GM19099 (cell line): ENCODE results near the gene FGFRL1.

Experiments used
- POLR2A ChIP-seq: IDR thresholded peaks from 3 replicates; pipeline ENCODE4 v1.6.1; 2011; ENCODE audit warnings: low read depth; ENCODE audit not compliant: insufficient read length; ENCODE audit errors: extremely low read depth

Gene FGFRL1

DNA sequence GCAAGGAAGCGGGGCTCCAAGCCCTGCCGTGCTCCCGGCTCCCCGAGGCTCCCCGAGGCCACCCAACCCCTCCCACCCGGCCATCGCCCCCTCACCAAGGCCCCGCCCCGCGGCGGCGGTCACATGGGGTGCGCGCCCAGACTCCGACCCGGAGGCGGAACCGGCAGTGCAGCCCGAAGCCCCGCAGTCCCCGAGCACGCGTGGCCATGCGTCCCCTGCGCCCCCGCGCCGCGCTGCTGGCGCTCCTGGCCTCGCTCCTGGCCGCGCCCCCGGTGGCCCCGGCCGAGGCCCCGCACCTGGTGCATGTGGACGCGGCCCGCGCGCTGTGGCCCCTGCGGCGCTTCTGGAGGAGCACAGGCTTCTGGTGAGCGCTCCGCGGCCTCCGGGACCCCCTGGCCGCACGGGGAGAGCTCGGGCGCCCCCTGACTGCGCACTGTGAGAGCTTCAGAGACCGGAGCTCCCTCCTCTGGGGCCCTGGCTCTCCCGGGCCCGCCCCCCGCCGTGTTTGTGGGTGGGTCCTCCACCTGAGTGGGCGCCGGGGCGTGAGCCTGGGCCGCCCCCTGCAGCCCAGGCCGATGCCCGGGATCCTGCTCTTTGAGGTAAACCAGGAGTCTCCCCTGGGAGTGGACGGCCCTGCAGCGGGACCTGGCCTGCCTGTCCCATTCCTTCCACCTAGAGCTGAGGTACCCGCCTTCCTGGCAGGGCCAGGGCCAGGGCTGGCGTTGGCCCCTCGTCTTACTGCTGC, 24.4 kb upstream of the FGFRL1 start, which contains the start of gene IDUA:
IDUA (plus strand) TSS at position 166 of the 745 bp plus-strand sequence; CDS start at position 207, 41 bp downstream.
- TF ChIP-seq POLR2A: peak; percentile 58

DNA sequence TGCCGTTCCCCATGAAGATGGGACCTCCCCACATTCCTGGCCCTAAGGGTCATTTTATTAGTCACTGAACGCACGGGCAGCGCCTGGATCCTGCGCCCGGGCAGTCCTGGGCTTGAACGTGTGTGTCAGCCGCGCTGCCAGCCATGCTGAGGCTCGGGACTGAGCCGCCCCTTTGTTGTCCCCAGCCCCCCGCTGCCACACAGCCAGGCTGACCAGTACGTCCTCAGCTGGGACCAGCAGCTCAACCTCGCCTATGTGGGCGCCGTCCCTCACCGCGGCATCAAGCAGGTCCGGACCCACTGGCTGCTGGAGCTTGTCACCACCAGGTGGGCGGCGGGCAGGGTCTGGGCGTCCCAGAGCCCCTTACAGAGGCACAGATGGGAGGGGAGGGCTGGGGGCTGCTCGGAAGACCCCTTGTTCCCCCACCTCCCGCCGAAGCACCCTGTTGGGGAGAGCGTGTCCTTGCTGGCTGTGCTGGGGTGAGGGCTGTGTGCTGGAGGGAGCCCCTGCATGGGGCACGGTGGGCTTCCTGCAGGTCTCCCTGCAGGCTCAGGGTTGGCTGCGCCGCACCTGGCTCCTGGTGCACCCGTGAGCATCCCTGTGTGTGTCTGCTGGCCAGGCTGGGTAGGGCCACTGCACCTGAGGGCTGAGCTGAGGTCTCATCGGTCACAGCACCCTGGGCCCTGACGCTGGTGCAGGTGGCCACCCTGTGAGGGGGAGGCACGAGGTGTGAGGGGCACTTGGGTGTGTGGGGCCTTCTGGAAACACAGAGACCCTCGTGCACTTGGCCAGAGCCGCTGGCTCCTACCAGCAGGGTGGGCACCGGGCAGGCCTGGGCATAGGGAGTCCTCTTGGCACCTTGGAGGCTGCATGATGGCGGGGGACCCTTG, 23.6 kb upstream of the FGFRL1 start:
- no peak for TF ChIP-seq POLR2A

DNA sequence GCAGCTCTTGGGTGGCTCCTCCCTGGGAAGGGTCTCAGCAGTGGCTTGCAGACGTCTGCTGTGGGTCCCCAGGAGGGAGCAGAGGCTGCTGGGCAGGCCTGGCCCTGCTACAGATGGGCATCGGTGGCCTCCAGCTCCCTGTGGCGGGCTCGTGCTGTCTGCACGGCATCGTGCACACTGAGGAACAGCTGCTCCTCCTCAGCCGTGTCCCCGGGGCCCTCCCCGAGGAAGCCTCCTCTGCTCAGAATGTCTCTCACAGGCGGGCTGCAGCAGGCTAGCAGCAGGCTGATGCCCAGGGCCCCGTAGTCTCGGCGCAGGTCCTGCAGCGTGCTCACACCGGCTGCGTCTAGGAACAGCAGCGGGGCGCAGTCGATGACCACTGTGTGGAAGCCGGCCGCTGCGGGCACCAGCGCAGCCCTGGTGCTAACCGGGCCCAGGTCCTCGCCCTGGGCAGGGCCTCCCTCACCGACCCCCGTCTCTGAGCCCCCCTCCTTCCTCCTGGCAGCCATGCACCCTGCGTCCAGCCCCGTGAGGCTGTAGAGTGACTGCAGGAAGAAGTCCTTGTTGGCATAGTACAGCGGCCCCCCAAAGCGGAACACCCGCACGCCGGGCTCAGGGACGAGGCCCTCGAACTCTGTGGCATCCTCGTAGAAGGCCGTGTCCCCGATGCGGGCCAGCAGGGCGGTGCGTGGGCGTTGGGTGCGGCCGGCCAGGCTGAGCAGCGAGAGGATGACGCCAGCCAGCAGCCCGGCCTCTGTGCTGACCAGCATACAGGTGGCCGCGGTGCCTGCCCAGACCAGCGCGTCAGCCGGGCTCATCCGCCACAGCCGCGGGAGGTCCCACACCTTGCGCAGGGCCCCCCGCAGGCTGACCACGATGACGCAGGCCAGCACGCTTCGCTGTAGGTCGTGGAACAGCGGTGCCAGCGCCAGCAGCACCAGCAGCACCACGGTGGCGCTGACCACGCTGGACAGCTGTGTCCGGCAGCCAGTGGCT, 22.4 kb upstream of the FGFRL1 start:
- no peak for TF ChIP-seq POLR2A

- TF ChIP-seq POLR2A: no peak
Measured at GRCh38 chr4:989722-990471, 21.5 kb upstream of the FGFRL1 start.

- no peak for TF ChIP-seq POLR2A
Measured at GRCh38 chr4:990746-991367, 20.6 kb upstream of the FGFRL1 start.

DNA sequence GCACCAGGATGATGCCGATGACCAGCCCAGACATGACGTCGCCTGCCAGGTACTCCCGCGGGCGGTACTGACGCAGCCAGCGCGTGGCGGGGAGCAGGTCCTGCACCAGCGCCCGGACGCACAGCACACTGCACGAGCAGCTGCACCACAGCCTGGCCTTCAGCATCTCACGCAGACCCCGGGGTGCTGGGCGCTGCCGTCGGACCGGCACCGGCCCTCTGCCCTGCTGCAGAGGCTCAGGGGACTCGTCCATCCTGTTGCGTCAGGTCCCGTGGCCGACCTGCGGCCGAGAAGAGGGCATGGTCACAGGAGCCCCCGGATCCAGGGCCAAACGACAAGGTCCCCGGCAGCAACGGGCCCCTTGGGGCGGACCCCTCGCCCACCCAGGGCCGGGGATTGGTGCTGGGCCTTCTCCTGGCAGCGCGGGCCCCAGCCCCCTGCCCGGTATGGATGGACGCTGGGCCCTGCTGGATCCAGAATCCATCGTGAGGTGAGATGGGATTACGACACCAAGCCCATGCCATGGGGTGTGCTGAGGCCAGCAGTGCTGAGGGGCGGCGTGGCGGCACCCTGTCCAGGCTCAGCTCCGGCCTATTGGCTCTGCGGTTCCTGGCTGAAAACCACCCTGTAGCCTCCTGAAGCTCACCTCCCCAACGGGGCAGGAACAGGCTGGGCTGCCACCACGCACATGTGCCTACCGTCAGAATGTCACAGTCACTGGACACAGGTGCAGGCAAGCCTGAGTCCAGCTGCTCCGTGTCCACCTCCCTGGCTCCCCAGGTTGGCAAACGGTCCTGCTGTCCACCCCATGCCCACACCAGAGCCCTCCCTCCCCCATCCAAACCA, 19.8 kb upstream of the FGFRL1 start:
- TF ChIP-seq POLR2A: no peak

DNA sequence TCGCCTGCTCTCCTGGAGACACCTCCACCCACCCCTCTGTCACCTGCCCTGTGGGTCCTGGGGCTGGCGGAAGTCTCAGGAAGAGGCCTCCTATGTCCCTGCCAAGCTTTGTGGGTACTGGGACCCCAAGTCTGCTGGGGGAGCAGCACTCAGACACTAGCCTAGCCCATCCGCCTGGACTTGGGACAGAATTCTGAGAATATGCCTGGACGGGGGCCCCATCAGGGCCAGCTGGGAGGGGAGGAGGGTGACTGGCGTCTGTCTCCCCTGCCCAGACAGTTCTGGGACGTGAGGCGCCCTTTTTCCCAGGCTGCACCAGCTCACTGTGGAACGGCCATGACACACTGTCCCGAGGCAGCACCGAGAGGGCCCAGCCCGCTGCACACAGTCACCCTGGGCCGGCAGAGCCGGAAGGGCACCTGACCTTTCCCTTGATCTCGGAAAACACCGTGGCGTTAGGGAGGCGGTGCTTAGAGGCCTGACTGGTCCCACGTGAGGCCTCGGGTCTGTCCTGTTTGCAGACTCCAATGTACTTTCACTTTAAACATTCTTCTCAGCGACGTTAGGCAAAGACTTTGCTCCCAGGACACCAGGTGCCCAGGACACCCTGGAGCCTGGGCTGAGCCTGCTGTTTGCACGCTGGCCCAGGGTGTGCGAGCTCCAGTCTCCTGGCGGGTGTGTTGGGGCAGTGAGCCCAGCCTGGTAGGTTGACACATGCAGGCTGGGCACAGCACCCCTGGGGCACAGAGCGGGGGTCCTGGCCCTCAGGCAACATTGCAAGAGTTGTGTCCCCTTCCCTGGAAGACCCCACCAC, 18.9 kb upstream of the FGFRL1 start:
- no peak for TF ChIP-seq POLR2A

DNA sequence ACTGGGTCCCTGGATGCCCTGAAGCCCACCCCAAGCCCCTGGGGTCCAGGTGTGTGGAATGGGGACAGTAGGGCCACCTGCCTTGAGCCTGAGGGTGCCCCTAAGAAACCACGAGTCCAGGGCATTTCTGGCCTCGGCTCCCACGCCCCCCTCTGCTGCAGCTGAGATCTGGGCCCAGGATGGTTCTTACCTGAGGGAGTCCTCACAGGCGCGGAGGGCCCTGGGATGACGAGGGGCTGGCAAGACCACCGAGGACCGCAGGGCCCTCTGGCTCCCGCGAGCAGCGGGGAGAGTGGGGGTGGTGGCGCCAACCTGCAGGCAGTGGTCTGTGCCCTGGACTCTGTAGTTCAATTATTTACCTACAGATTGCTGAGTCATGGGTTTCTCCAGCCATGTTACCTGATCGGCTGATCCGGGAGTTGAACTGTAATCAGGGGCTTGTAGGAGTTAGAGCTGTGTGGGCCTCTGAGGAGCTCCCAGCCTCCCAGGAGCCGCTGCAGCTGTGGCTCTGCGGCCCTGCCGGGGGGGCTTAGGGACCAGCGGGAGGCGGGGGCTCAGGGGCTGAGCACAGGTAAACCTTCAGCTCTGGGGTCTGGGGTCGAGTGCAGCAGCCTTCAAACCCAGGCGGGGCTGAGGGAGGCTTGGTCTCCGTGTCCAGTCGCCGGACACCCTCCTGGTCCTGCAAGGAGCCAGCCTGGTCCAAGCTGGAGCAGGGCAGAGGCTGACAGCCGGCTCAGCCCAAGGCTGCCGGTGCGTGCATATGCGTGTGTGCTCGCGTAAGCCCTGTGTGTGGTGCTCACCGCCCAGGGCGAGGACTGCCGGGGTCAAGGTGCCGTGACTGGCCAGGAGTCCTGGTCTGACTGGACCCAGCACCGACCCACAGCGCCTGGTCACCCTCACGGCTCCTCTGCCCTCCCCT, 18.1 kb upstream of the FGFRL1 start, which contains the start of gene SLC26A1:
SLC26A1 (minus strand) TSS at position 294 of the 919 bp plus-strand sequence. CDS start 1,701 bp downstream, outside the sequence.
- TF ChIP-seq POLR2A: no peak

DNA sequence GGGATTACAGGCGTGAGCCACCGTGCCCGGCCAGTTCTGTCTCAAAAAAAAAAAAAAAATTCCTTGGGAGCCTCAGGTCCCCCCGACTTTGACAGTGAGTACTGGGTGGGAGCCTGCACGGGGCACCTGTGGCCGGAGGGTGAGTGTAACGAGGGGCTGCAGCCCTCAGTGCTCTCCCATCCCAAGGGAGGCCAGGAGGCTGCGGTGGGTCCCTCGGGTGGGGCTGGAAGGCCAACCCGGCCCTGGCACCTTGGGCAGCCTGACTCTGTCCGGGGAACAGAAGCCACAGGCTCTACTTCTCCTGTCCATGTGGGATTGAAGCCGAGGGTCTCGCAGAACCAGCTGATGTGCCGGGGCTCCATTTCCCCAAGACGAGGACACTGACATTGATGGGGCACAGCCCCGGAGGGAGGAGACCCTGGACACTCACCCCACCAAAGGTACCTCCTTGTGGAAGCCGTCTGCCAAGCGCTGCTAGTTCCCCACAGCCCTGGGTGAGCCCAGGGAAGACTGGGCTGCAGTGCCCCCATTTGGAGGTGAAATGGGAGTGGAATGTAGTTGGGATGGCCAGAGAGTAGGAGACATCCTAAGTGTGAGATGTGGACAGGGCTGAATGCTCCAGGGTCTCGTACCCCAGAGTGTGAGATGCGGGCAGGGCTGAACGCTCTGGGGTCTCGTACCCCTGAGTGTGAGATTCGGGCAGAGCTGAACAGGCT, 16.0 kb upstream of the FGFRL1 start:
- no peak for TF ChIP-seq POLR2A
